Upper lobe of left lung (tissue), 6 donors: ENCODE data around the gene GALNT10. TPM values are rescaled to one million over a fixed set of nuclear protein-coding genes. Genes with fewer than 3 reads are reported as not detected.

ENCODE experiments used
- ATAC-seq, 2 donors: fragments of 200-7000 bp; cut with Tn5 transposase; one replicate each; pipeline ENCODE4 v1.9.1; 2022; ENCODE audit warnings: mild to moderate bottlenecking in 2 of 2, moderate library complexity in 2 of 2; ENCODE audit not compliant: low FRiP score in 2 of 2
- DNase-seq, 2 donors: peaks; one replicate each; pipeline ENCODE4 v3.0.0-alpha.2; 2019 to 2020
- H3K27ac ChIP-seq, 4 donors: fragments of 200-600 bp; sonication (generic); one replicate each; pipeline ENCODE4 v1.5.1; 2016 to 2019
- H3K27me3 ChIP-seq, 4 donors: fragments of 200-600 bp; sonication (generic); one replicate each; pipeline ENCODE4 v1.5.1; 2017 to 2019
- H3K36me3 ChIP-seq, 4 donors: fragments of 200-600 bp; sonication (generic); one replicate each; pipeline ENCODE4 v1.5.1; 2016 to 2019
- H3K4me1 ChIP-seq, 4 donors: fragments of 200-600 bp; sonication (generic); one replicate each; pipeline ENCODE4 v1.5.1; 2018 to 2019
- H3K4me3 ChIP-seq, 4 donors: fragments of 200-600 bp; sonication (generic); one replicate each; pipeline ENCODE4 v1.5.1; 2017 to 2019; ENCODE audit warnings: mild to moderate bottlenecking in 2 of 4, moderate library complexity in 1 of 4
- H3K9me3 ChIP-seq, 4 donors: fragments of 200-600 bp; sonication (generic); one replicate each; pipeline ENCODE4 v1.5.1; 2018 to 2019
- EP300 ChIP-seq, 4 donors: sonication (generic); formaldehyde crosslinking; IDR thresholded peaks; one replicate each; pipeline ENCODE4 v1.5.1; 2017; ENCODE audit warnings: antibody characterized with exemption in 4 of 4, control low read depth in 2 of 4
- POLR2A ChIP-seq, 4 donors: fragments of 450-650 bp; IDR thresholded peaks; one replicate each; pipeline ENCODE4 v1.5.1; 2016 to 2017; ENCODE audit warnings: antibody characterized with exemption in 4 of 4, mild to moderate bottlenecking in 2 of 4
- POLR2AphosphoS5 ChIP-seq, 2 donors: sonication (generic); formaldehyde crosslinking; IDR thresholded peaks; one replicate each; pipeline ENCODE4 v1.5.1; 2017; ENCODE audit warnings: antibody characterized with exemption in 2 of 2
- WGBS, 2 donors: methylation state at CpG; one replicate each; pipeline ENCODE4 v1.1.5; 2017 to 2018; 5-methylcytosine and 5-hydroxymethylcytosine counted together
- total RNA-seq, 6 donors: library from RNA; depleted of rRNA in 4 of 6; stranded (reverse); fragments of >200 nt in 4 of 6; gene quantifications; one replicate each; pipeline versions ENCODE4 v1.1.0 to v1.2.1, GENCODE V29; 2016 to 2021
- TF ChIP-seq, protein P1 (sequence below), 6 experiments: fragments of 450-650 bp in 4 of 6; fragments of 200-600 bp in 2 of 6; sonication (generic) in 2 of 6; IDR thresholded peaks; one replicate each; pipeline ENCODE4 v1.5.1; 2016 to 2019; ENCODE audit warnings: antibody characterized with exemption in 6 of 6
- donor health status: DM: no; HTN: no; CAD: no; lungs with moderate emphysema.
- donor health status: DM: no; HTN: yes; CAD: no; lungs with severe emphysema.

The GALNT10 gene
- total RNA-seq, 6 donors from 2014 or later: 38.6 to 118 (median 66.4) TPM

DNA sequence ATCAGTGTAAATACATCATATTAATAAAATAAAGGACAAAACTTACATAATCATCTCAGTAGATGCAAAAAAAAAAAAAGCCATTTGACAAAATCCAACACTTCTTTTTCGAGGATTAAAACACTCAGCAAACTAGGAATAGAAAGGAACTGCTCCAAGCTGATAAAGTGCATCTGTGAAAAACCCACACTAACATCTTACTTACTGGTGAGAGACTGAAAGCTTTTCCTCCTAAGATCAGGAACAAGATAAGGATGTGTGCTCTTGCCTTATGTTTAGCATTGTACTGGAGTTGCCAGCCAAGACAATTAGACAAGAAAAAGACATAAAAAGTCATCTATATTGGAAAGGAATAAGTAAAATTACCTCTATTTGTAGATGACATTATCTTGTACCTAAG is 135.0 kb downstream of the GALNT10 start:
- no peak for ATAC-seq
- Histone ChIP-seq H3K4me3 (no peak overlapping the region), H3K27ac (no peak overlapping the region), H3K4me1 (no peaks in the 10 kb centered on the region), H3K36me3 (peaks cover 0 to 15% (median 0%) of the 10 kb centered on the region in 4 donors), H3K9me3 (no peaks in the 10 kb centered on the region), H3K27me3 (no peaks in the 10 kb centered on the region)
- DNase-seq: no peak
- no peak for TF ChIP-seq EP300 (IDR thresholded peaks at IDR 0.05)
- TF ChIP-seq POLR2A (IDR thresholded peaks at IDR 0.05): no peak
- TF ChIP-seq POLR2AphosphoS5 (IDR thresholded peaks at IDR 0.05): no peak
- TF ChIP-seq, protein P1, sequence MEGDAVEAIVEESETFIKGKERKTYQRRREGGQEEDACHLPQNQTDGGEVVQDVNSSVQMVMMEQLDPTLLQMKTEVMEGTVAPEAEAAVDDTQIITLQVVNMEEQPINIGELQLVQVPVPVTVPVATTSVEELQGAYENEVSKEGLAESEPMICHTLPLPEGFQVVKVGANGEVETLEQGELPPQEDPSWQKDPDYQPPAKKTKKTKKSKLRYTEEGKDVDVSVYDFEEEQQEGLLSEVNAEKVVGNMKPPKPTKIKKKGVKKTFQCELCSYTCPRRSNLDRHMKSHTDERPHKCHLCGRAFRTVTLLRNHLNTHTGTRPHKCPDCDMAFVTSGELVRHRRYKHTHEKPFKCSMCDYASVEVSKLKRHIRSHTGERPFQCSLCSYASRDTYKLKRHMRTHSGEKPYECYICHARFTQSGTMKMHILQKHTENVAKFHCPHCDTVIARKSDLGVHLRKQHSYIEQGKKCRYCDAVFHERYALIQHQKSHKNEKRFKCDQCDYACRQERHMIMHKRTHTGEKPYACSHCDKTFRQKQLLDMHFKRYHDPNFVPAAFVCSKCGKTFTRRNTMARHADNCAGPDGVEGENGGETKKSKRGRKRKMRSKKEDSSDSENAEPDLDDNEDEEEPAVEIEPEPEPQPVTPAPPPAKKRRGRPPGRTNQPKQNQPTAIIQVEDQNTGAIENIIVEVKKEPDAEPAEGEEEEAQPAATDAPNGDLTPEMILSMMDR (IDR thresholded peaks at IDR 0.05): no peak
- 74 to 82% methylated on average over 1 of the region's 1 CpG for WGBS, 2 donors

- WGBS, 2 donors: 91 to 94% methylated on average over 3 of the region's 3 CpGs
- H3K27me3 ChIP-seq: no peaks in the 10 kb centered on the region
- peaks cover 0 to 29% (median 6%) of the 10 kb centered on the region in 4 donors for H3K36me3 ChIP-seq
- H3K9me3 ChIP-seq: no peaks in the 10 kb centered on the region
- TF ChIP-seq POLR2A (IDR thresholded peaks at IDR 0.05) (no peak), EP300 (IDR thresholded peaks at IDR 0.05) (no peak)
- TF ChIP-seq, protein P1 (IDR thresholded peaks at IDR 0.05): no peak
- H3K27ac ChIP-seq: no peak overlapping the region
- ATAC-seq (no peak), DNase-seq (no peak)
- no peaks in the 10 kb centered on the region for H3K4me1 ChIP-seq
- H3K4me3 ChIP-seq: no peak overlapping the region
Measured at GRCh38 chr5:154329062-154329461, 138.5 kb downstream of the GALNT10 start.

DNA sequence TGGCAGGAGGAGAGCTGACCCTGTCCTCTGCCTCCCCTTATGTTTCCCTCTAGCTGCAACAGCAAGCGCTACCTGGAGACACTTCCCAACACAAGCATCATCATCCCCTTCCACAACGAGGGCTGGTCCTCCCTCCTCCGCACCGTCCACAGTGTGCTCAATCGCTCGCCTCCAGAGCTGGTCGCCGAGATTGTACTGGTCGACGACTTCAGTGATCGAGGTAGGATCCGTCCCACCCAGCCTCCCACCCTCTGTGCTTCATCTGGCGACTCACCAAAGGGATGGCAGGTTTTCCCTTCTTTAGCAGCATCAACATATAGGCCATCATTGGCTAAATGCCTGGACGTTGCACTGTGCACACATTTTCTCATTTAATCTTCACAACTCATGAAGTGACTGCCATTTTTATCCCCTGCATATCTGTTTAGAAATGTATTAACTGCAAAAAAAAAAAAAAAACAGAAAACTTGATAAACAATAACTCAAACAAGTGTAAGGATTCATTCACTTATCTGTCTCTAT is 139.0 kb downstream of the GALNT10 start:
- DNase-seq: no peak
- H3K36me3 ChIP-seq: peaks cover 0 to 26% (median 6%) of the 10 kb centered on the region in 4 donors
- no peak overlapping the region for H3K27ac ChIP-seq
- no peak overlapping the region for H3K4me3 ChIP-seq
- no peaks in the 10 kb centered on the region for H3K4me1 ChIP-seq
- WGBS, 2 donors: 94 to 96% methylated on average over 14 of the region's 14 CpGs
- no peaks in the 10 kb centered on the region for H3K9me3 ChIP-seq
- H3K27me3 ChIP-seq: no peaks in the 10 kb centered on the region
- no peak for TF ChIP-seq POLR2AphosphoS5 (IDR thresholded peaks at IDR 0.05)
- TF ChIP-seq, protein P1 (IDR thresholded peaks at IDR 0.05): no peak
- TF ChIP-seq POLR2A (IDR thresholded peaks at IDR 0.05): no peak
- TF ChIP-seq EP300 (IDR thresholded peaks at IDR 0.05): no peak
- ATAC-seq: peak; percentile 11 to 56

DNA sequence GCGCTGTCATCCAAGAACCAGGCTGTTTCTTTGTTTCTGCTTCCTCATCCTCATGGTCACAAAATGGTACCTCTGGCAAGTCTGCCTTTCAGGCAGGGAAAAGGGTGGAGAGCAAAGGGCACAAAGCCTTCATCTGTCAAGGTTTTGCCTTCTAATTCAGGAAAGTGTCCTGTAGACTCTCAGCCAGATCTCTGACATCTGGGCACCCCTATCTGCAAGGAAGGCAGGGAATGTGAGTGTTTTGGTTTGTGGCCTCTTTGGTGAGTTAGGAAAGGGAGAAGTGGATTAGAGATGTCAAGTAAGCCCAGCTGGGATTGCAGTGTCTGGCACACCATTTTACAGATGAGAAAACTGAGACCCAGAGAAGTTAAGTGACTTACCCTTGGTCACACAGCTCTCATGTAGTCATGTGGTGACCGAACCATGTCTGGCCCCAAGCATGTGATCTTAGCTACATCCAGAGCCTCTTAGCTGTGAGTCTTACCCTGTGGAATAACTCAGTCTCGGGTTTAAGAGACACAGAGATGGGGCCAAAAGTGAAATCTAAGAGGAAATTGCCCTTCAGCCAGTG is 139.6 kb downstream of the GALNT10 start:
- WGBS, 2 donors: 90 to 97% methylated on average over 2 to 3 of the region's 3 CpGs
- H3K27me3 ChIP-seq: no peaks in the 10 kb centered on the region
- no peak for TF ChIP-seq POLR2AphosphoS5 (IDR thresholded peaks at IDR 0.05)
- no peak for TF ChIP-seq EP300 (IDR thresholded peaks at IDR 0.05)
- no peak for TF ChIP-seq POLR2A (IDR thresholded peaks at IDR 0.05)
- DNase-seq (no peak), ATAC-seq (no peak)
- H3K36me3 ChIP-seq: peaks cover 0 to 29% (median 6%) of the 10 kb centered on the region in 4 donors
- H3K9me3 ChIP-seq: no peaks in the 10 kb centered on the region
- no peak overlapping the region for H3K4me3 ChIP-seq
- H3K27ac ChIP-seq: no peak overlapping the region
- no peaks in the 10 kb centered on the region for H3K4me1 ChIP-seq

- TF ChIP-seq, protein P1 (IDR thresholded peaks at IDR 0.05): no peak
- no peak for TF ChIP-seq POLR2AphosphoS5 (IDR thresholded peaks at IDR 0.05)
- no peak for TF ChIP-seq EP300 (IDR thresholded peaks at IDR 0.05)
- TF ChIP-seq POLR2A (IDR thresholded peaks at IDR 0.05): no peak
- Histone ChIP-seq H3K27ac (no peak overlapping the region), H3K4me1 (no peaks in the 10 kb centered on the region), H3K36me3 (peaks cover 0 to 31% (median 6%) of the 10 kb centered on the region in 4 donors), H3K27me3 (no peaks in the 10 kb centered on the region), H3K4me3 (no peak overlapping the region), H3K9me3 (no peaks in the 10 kb centered on the region)
- ATAC-seq (no peak), DNase-seq (no peak)
- WGBS, 2 donors: 90 to 100% methylated on average over 2 of the region's 2 CpGs
Measured at GRCh38 chr5:154331232-154331631, 140.7 kb downstream of the GALNT10 start.
